SU-DHL-6 (cell line): ENCODE data around the gene AFF4.
"Not testable (repeated sequence)": the region's sequence is repeated elsewhere in the genome, so short reads cannot be mapped to it uniquely, and the experiment has no call there.

Source experiments
- CTCF ChIP-seq: fragments of 200-600 bp; sonication (generic); IDR thresholded peaks from one replicate; pipeline ENCODE4 v1.5.1; 2017; ENCODE audit warnings: antibody characterized with exemption, mild to moderate bottlenecking, low read length, moderate library complexity; ENCODE audit not compliant: insufficient read depth, poor library complexity, severe bottlenecking
- EZH2phosphoT487 ChIP-seq: fragments of 200-600 bp; sonication (generic), shearing (Covaris generic); conservative IDR thresholded peaks from 2 replicates; pipeline ENCODE4 v1.6.1; 2018; ENCODE audit warnings: mild to moderate bottlenecking, antibody characterized with exemption, low read length, moderate library complexity, mixed read lengths

GRCh38 chr5:132972436-132972828 lies 9.0 kb upstream of the AFF4 start:
- TF ChIP-seq CTCF, EZH2phosphoT487: not testable (repeated sequence)
